Fibroblast of upper back skin (primary cell): ENCODE data around the gene GLIPR2.
A peak's percentile ranks its signal among the peaks of the same experiment; 100 is the strongest.
"Not testable (repeated sequence)": the region's sequence is repeated elsewhere in the genome, so short reads cannot be mapped to it uniquely, and the experiment has no call there.

Source experiments
- DNase-seq: peaks from one replicate; pipeline ENCODE4 v3.0.0-alpha.2; 2013

GLIPR2 gene

DNA sequence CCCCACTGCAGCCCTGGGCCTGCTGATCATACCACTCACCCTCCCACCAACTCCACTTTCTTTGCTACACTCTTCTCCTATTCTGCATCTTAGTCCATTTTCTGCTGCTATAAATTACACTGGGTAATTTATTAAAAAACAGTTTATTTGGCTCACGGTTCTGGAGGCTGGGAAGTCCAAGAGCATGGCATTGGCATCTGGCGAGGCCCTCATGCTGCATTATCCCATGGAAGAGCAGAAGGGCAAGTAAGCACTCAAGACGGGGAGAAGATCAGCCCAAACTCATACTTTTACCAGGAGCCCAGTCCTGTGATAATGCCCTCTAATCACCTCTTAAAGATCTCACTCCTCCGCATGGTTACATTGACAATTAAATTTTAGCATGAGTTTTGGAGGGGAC lies 9.4 kb downstream of the GLIPR2 start:
- DNase-seq: no peak

GRCh38 chr9:36146651-36147050 lies 10.1 kb downstream of the GLIPR2 start:
- DNase-seq: no peak

DNA sequence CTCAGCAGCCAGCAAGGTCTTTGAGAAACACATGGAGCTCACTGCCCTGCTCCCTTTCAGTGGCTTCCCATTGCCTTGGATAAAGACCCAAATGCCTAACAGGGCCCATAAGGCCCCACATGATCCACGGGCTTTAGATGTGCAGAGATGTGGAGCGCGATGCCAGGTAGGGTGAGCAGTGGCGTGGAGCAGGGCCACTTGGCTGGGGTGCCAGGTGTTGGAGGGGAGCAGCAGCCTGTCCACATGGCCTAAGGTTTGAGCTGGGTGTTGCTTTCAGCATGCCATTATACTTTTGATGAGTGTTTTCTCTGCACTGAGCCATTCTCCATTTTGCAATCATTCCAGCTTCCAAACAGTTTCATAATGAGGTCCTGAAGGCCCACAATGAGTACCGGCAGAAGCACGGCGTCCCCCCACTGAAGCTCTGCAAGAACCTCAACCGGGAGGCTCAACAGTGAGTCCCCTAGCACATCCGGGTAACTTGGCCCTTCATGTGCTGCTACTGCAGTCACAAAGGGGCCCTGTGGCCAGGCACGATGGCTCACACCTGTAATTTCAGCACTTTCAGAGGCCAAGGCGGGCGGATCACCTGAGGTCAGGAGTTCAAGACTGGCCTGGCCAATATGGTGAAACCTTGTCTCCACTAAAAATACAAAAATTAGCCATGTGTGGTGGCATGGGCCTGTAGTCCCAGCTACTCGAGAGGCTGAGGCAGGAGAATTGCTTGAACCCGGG lies 11.1 kb downstream of the GLIPR2 start:
- DNase-seq: no peak

- peak; percentile 98 for DNase-seq
These were observed 11.9 kb downstream of the GLIPR2 start for GRCh38 chr9:36148311-36149051.

GRCh38 chr9:36149197-36149596 lies 12.7 kb downstream of the GLIPR2 start:
- peak; percentile 92 for DNase-seq

- peak; percentile 53 for DNase-seq
These were observed 14.2 kb downstream of the GLIPR2 start for GRCh38 chr9:36150574-36151315.

- DNase-seq: peak; percentile 67
These were observed 15.0 kb downstream of the GLIPR2 start for GRCh38 chr9:36151316-36152210.

- no peak for DNase-seq
These were observed 16.4 kb downstream of the GLIPR2 start for GRCh38 chr9:36152741-36153438.

GRCh38 chr9:36153746-36154145 lies 17.2 kb downstream of the GLIPR2 start:
- no peak for DNase-seq

GRCh38 chr9:36154331-36154952 lies 17.9 kb downstream of the GLIPR2 start:
- DNase-seq: peak; percentile 51

DNA sequence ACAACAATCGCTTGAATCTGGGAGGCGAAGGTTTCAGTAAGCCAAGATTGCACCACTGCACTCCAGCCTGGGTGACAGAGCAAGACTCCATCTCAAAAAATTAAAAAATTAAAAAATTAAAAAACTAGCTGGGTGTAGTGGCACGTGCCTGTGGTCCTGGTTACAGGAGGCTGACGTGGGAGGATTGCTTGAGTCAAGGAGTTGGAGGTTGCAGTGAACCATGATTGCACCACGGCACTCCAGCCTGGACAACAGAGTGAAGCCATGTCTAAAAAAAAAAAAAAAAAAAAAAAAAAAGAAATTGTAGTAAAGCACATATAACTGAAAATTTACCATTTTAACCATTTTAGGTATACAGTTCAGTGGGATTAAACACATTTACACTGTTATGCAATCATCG lies 19.6 kb downstream of the GLIPR2 start:
- DNase-seq: no peak

GRCh38 chr9:36158122-36158521 lies 21.6 kb downstream of the GLIPR2 start:
- DNase-seq: peak; percentile 42

- DNase-seq: peak; percentile 73
These were observed 22.4 kb downstream of the GLIPR2 start for GRCh38 chr9:36158917-36159316.

DNA sequence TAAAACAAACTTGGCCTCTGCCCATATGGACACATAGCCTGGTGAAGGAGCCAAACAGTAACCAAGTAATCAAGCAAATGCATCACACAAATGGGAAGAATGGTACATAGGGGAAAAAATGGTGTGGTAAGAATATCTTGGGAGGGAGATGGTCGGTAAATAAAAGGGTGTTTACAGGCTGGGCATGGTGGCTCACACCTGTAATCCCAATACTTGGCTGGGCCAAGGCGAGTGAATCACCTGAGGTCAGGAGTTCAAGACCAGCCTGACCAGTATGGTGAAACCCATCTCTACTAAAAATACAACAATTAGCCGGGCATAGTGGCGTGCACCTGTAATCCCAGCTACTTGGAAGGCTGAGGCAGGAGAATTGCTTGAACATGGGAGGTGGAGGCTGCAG lies 23.0 kb downstream of the GLIPR2 start:
- not testable (repeated sequence) for DNase-seq

GRCh38 chr9:36160126-36160525 lies 23.6 kb downstream of the GLIPR2 start:
- DNase-seq: not testable (repeated sequence)

DNA sequence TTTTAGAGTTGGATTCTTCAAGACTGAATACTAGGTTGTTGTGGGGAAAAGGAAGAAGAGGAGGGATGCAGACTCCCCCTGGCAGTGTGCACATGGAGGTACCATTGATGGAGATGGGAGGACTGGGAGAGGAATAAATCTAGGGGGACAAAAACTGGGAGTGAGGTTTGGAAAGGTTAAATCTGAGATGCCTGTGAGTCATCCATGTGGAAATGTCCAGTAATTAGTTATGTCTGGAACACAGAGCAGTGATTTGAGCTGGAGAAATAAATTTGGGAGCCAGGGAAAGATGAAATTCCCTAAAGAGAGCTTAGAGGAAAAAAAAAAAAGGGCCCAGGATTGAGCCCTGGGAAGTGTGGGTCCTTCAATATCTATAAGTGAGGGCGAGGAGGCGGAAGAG lies 24.7 kb downstream of the GLIPR2 start:
- peak; percentile 71 for DNase-seq

- no peak for DNase-seq
These were observed 25.7 kb downstream of the GLIPR2 start for GRCh38 chr9:36162211-36162738.

DNA sequence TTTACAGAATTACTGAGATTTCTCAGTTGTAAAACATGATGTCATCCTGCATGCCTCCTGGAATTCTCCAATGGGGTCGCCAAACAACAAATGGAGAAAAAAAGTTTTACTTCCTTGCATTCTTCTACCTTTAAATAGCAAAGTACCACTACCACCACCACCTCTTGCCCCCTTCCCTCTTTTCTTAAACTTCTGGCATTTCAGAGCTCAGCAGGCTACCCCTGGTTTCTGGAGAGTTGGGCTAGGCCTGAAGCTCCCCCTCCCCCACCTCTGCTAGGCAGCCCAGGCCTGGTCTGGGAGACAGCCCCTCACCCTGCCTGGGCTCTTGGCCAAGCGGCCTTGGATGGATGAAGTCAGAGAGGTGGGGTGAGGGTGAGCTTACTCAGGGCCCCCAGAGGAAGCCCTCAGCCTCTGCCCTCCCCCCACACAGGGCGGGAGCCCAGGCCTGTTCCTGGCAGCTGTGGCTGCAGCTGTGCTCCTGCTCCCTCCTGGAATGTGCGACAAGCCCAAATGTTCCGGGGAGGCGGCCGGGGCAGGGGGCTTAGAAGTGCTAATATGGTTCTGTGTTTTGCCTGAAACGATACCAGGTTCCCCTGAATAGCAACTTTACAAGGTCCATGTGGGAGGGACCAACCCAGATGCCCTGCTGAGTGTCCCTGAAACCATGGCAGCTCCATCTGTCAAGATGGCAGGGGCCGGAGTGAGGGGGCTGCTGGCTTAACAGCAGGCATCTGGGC lies 26.7 kb downstream of the GLIPR2 start:
- DNase-seq: peak; percentile 98

GRCh38 chr9:36163786-36164170 lies 27.2 kb downstream of the GLIPR2 start:
- peak; percentile 74 for DNase-seq

DNA sequence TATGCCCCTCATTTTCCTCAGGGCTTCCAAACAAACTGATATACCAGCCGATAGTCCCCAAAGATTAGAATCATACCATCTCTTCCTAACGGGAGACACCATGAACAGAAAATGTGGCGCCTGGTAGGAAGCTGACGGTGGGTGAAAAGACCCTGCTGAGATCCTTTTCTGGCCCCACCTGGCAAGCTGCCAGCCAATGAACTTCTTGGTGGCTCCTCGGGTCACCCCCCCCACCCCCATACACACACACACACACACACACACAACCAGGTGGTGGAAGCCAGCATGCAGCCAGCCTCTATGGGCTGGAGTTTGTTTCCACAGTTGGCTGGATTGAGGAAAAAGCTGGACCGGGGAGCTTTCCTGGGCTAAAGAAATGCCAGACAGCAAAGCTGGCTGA lies 27.8 kb downstream of the GLIPR2 start:
- DNase-seq: no peak

DNA sequence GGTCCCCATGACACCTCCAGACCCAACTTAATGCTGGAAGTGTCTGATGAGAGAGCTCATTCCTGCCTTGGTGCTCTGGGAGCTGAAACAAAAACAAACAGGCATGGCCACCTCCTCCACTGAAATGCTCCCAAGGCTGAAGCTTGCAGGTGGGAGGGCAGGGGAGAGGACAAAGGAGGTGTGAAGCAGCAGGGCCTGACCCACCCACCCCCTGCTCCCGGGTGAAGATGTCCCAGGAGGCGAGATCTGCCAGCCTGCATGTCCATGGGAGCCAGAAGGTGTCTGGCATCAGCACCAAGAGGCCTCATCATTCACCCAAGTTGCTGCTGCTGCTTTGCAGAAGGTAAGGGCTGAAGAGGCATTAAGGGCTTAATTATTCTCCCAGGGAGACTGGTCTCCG lies 28.5 kb downstream of the GLIPR2 start:
- no peak for DNase-seq
